Measurements from ENCODE around the gene SCARB1.

Gene SCARB1

GRCh38 chr12:124774462-124775167 lies 89.0 kb downstream of the SCARB1 start:
- Histone ChIP-seq H4K12ac (ENCODE audit: low read depth, low read length) (no peak overlapping the region), H3K27me3 (ENCODE audit: insufficient read depth, low read length) (no peaks in the 10 kb centered on the region), H3K23ac (ENCODE audit: low read length) (no peak overlapping the region), H3K36me3 (ENCODE audit: control insufficient read depth in 1 of 2, insufficient read depth in 2 of 2, low read length in 2 of 2) (no peaks in the 10 kb centered on the region), H3K14ac (ENCODE audit: low read length) (no peak overlapping the region), H2AK5ac (ENCODE audit: low read length) (no peak overlapping the region), H4K8ac (ENCODE audit: low read depth, low read length) (no peak overlapping the region), H3K4me3 (ENCODE audit: low read depth, low read length) (no peak overlapping the region), H2BK12ac (ENCODE audit: low read length) (no peak overlapping the region), H3K4ac (ENCODE audit: low read depth, low read length) (no peak overlapping the region), H3K4me2 (ENCODE audit: low read length) (no peak overlapping the region), H3K9me3 (ENCODE audit: insufficient read depth, low read depth, low read length) (peaks cover 8% of the 10 kb centered on the region), H2AFZ (ENCODE audit: insufficient read depth, low read length, poor library complexity) (no peak overlapping the region), H3K27ac (ENCODE audit: low read depth, low read length) (no peak overlapping the region), H3K18ac (ENCODE audit: low read length) (no peak overlapping the region), H3K9ac (ENCODE audit: low read length) (no peak overlapping the region), H3K4me1 (ENCODE audit: control insufficient read depth in 1 of 2, insufficient read depth in 2 of 2, low read length in 2 of 2) (peaks cover 0 to 2% of the 10 kb centered on the region in 2 experiments), H4K91ac (ENCODE audit: low read depth, low read length) (no peak overlapping the region), H2BK120ac (ENCODE audit: insufficient read depth, low read length, poor library complexity) (no peak overlapping the region), H3K79me2 (ENCODE audit: control insufficient read depth, insufficient read depth, low read length, poor library complexity) (no peaks in the 10 kb centered on the region), H2BK5ac (ENCODE audit: low read depth, low read length, poor library complexity) (no peak overlapping the region), H3K79me1 (ENCODE audit: low read length) (peaks cover 2% of the 10 kb centered on the region)
- no CpG with 5 or more reads among the region's 15 CpGs for WGBS (ENCODE audit: extremely low coverage, insufficient coverage, insufficient read length)
- DNase-seq: peak; percentile 24 to 51

- H3K79me1 ChIP-seq (ENCODE audit: low read length): peaks cover 2% of the 10 kb centered on the region
- no peak overlapping the region for H4K91ac ChIP-seq (ENCODE audit: low read depth, low read length)
- no peak overlapping the region for H2AFZ ChIP-seq (ENCODE audit: insufficient read depth, low read length, poor library complexity)
- no peak overlapping the region for H2BK5ac ChIP-seq (ENCODE audit: low read depth, low read length, poor library complexity)
- H3K9ac ChIP-seq (ENCODE audit: low read length): no peak overlapping the region
- no peaks in the 10 kb centered on the region for H3K79me2 ChIP-seq (ENCODE audit: control insufficient read depth, insufficient read depth, low read length, poor library complexity)
- H2BK120ac ChIP-seq (ENCODE audit: insufficient read depth, low read length, poor library complexity): no peak overlapping the region
- no peak overlapping the region for H2BK12ac ChIP-seq (ENCODE audit: low read length)
- no peak overlapping the region for H3K23ac ChIP-seq (ENCODE audit: low read length)
- H3K4me1 ChIP-seq (ENCODE audit: control insufficient read depth in 1 of 2, insufficient read depth in 2 of 2, low read length in 2 of 2): no peaks in the 10 kb centered on the region
- no peak overlapping the region for H3K18ac ChIP-seq (ENCODE audit: low read length)
- H3K9me3 ChIP-seq (ENCODE audit: insufficient read depth, low read depth, low read length): peaks cover 8% of the 10 kb centered on the region
- H3K4me3 ChIP-seq (ENCODE audit: low read depth, low read length): no peak overlapping the region
- no peak overlapping the region for H4K12ac ChIP-seq (ENCODE audit: low read depth, low read length)
- no peak overlapping the region for H2AK5ac ChIP-seq (ENCODE audit: low read length)
- H3K36me3 ChIP-seq (ENCODE audit: control insufficient read depth in 1 of 2, insufficient read depth in 2 of 2, low read length in 2 of 2): no peaks in the 10 kb centered on the region
- no CpG with 5 or more reads among the region's 12 CpGs for WGBS (ENCODE audit: extremely low coverage, insufficient coverage, insufficient read length)
- H3K4ac ChIP-seq (ENCODE audit: low read depth, low read length): no peak overlapping the region
- no peak overlapping the region for H3K27ac ChIP-seq (ENCODE audit: low read depth, low read length)
- H3K27me3 ChIP-seq (ENCODE audit: insufficient read depth, low read length): no peaks in the 10 kb centered on the region
- H3K4me2 ChIP-seq (ENCODE audit: low read length): no peak overlapping the region
- DNase-seq: peak; percentile 56 to 67
- H4K8ac ChIP-seq (ENCODE audit: low read depth, low read length): no peak overlapping the region
- no peak overlapping the region for H3K14ac ChIP-seq (ENCODE audit: low read length)
These were observed 89.6 kb downstream of the SCARB1 start for GRCh38 chr12:124774054-124774461.

GRCh38 chr12:124772289-124773170 lies 91.1 kb downstream of the SCARB1 start:
- H3K14ac ChIP-seq (ENCODE audit: low read length): no peak overlapping the region
- no peak overlapping the region for H2BK12ac ChIP-seq (ENCODE audit: low read length)
- no peak overlapping the region for H2BK5ac ChIP-seq (ENCODE audit: low read depth, low read length, poor library complexity)
- H2BK120ac ChIP-seq (ENCODE audit: insufficient read depth, low read length, poor library complexity): no peak overlapping the region
- no peak overlapping the region for H3K4me3 ChIP-seq (ENCODE audit: low read depth, low read length)
- H3K27ac ChIP-seq (ENCODE audit: low read depth, low read length): no peak overlapping the region
- no peaks in the 10 kb centered on the region for H3K79me2 ChIP-seq (ENCODE audit: control insufficient read depth, insufficient read depth, low read length, poor library complexity)
- no peak overlapping the region for H2AFZ ChIP-seq (ENCODE audit: insufficient read depth, low read length, poor library complexity)
- H3K36me3 ChIP-seq (ENCODE audit: control insufficient read depth in 1 of 2, insufficient read depth in 2 of 2, low read length in 2 of 2): no peaks in the 10 kb centered on the region
- H3K4me1 ChIP-seq (ENCODE audit: control insufficient read depth in 1 of 2, insufficient read depth in 2 of 2, low read length in 2 of 2): no peaks in the 10 kb centered on the region
- DNase-seq: no peak
- H2AK5ac ChIP-seq (ENCODE audit: low read length): no peak overlapping the region
- no peak overlapping the region for H3K23ac ChIP-seq (ENCODE audit: low read length)
- H3K4ac ChIP-seq (ENCODE audit: low read depth, low read length): no peak overlapping the region
- H4K12ac ChIP-seq (ENCODE audit: low read depth, low read length): no peak overlapping the region
- H4K91ac ChIP-seq (ENCODE audit: low read depth, low read length): no peak overlapping the region
- peaks cover 8% of the 10 kb centered on the region for H3K9me3 ChIP-seq (ENCODE audit: insufficient read depth, low read depth, low read length)
- no peak overlapping the region for H3K18ac ChIP-seq (ENCODE audit: low read length)
- no peaks in the 10 kb centered on the region for H3K27me3 ChIP-seq (ENCODE audit: insufficient read depth, low read length)
- no peak overlapping the region for H3K4me2 ChIP-seq (ENCODE audit: low read length)
- peaks cover 4% of the 10 kb centered on the region for H3K79me1 ChIP-seq (ENCODE audit: low read length)
- WGBS (ENCODE audit: extremely low coverage, insufficient coverage, insufficient read length): no CpG with 5 or more reads among the region's 26 CpGs
- no peak overlapping the region for H3K9ac ChIP-seq (ENCODE audit: low read length)
- no peak overlapping the region for H4K8ac ChIP-seq (ENCODE audit: low read depth, low read length)

GRCh38 chr12:124771462-124772288 lies 92.0 kb downstream of the SCARB1 start:
- Histone ChIP-seq H4K8ac (ENCODE audit: low read depth, low read length) (no peak overlapping the region), H4K91ac (ENCODE audit: low read depth, low read length) (no peak overlapping the region), H3K4ac (ENCODE audit: low read depth, low read length) (no peak overlapping the region), H3K27ac (ENCODE audit: low read depth, low read length) (no peak overlapping the region), H3K14ac (ENCODE audit: low read length) (no peak overlapping the region), H2AFZ (ENCODE audit: insufficient read depth, low read length, poor library complexity) (no peak overlapping the region), H2BK12ac (ENCODE audit: low read length) (no peak overlapping the region), H3K4me2 (ENCODE audit: low read length) (no peak overlapping the region), H3K4me1 (ENCODE audit: control insufficient read depth in 1 of 2, insufficient read depth in 2 of 2, low read length in 2 of 2) (no peaks in the 10 kb centered on the region), H3K18ac (ENCODE audit: low read length) (no peak overlapping the region), H3K9ac (ENCODE audit: low read length) (no peak overlapping the region), H2BK5ac (ENCODE audit: low read depth, low read length, poor library complexity) (no peak overlapping the region), H3K36me3 (ENCODE audit: control insufficient read depth in 1 of 2, insufficient read depth in 2 of 2, low read length in 2 of 2) (no peaks in the 10 kb centered on the region), H3K9me3 (ENCODE audit: insufficient read depth, low read depth, low read length) (peaks cover 8% of the 10 kb centered on the region), H2BK120ac (ENCODE audit: insufficient read depth, low read length, poor library complexity) (no peak overlapping the region), H3K27me3 (ENCODE audit: insufficient read depth, low read length) (no peaks in the 10 kb centered on the region), H3K23ac (ENCODE audit: low read length) (no peak overlapping the region), H3K79me1 (ENCODE audit: low read length) (peaks cover 4% of the 10 kb centered on the region), H2AK5ac (ENCODE audit: low read length) (no peak overlapping the region), H4K12ac (ENCODE audit: low read depth, low read length) (no peak overlapping the region), H3K4me3 (ENCODE audit: low read depth, low read length) (no peak overlapping the region), H3K79me2 (ENCODE audit: control insufficient read depth, insufficient read depth, low read length, poor library complexity) (no peaks in the 10 kb centered on the region)
- DNase-seq: peak; percentile 69 to 91
- WGBS (ENCODE audit: extremely low coverage, insufficient coverage, insufficient read length): no CpG with 5 or more reads among the region's 35 CpGs
